Adrenal gland (tissue), 12 donors: ENCODE measurements around the gene EVC. TPM values are rescaled to one million over a fixed set of nuclear protein-coding genes. Genes with fewer than 3 reads are reported as not detected.

Experiments
- DNase-seq, 7 donors: peaks; one replicate each; pipeline ENCODE4 v3.0.0-alpha.2; 2019 to 2020
- H3K27ac ChIP-seq, 5 donors: fragments of 200-600 bp; sonication (generic) in 4 of 5; 1 replicate in 3 of 5; 2 replicates in 2 of 5; pipeline versions ENCODE4 v1.5.1 to v1.8.0; 2016 to 2020; ENCODE audit warnings: mild to moderate bottlenecking in 1 of 5
- H3K27me3 ChIP-seq: fragments of 200-600 bp; 2 replicates; pipeline ENCODE4 v1.8.0; 2021
- H3K36me3 ChIP-seq, 2 donors: fragments of 200-600 bp; replicated peaks in 1 of 2; 1 replicate in 1 of 2; 2 replicates in 1 of 2; pipeline versions ENCODE4 v1.5.1 to v1.8.0; 2018 to 2022
- H3K4me1 ChIP-seq, 2 donors: fragments of 200-600 bp; replicated peaks in 1 of 2; 1 replicate in 1 of 2; 2 replicates in 1 of 2; pipeline versions ENCODE4 v1.5.1 to v1.8.0; 2018 to 2021
- H3K4me3 ChIP-seq, 4 donors: fragments of 200-600 bp; sonication (generic) in 3 of 4; one replicate each; pipeline ENCODE4 v1.5.1; 2016 to 2018
- H3K9me3 ChIP-seq, 3 donors: fragments of 200-600 bp; sonication (generic) in 1 of 3; replicated peaks in 1 of 3; 1 replicate in 2 of 3; 2 replicates in 1 of 3; pipeline versions ENCODE4 v1.5.1 to v1.8.0; 2016 to 2021
- CTCF ChIP-seq, 6 experiments: fragments of 450-650 bp in 4 of 6; fragments of 200-600 bp in 2 of 6; sonication (generic) in 1 of 6; IDR thresholded peaks; 1 replicate in 5 of 6; 2 replicates in 1 of 6; pipeline versions ENCODE4 v1.5.1 to v1.8.0; 2016 to 2021; ENCODE audit warnings: antibody characterized with exemption in 6 of 6, mild to moderate bottlenecking in 2 of 6, moderate library complexity in 1 of 6
- POLR2A ChIP-seq, 2 donors: fragments of 450-650 bp; IDR thresholded peaks; one replicate each; pipeline ENCODE4 v1.6.1; 2017; ENCODE audit warnings: antibody characterized with exemption in 2 of 2, mild to moderate bottlenecking in 2 of 2, moderate library complexity in 1 of 2
- WGBS, 4 donors: extraction: QIAGEN DNeasy Blood & Tissue Kit in 2 of 4; methylation state at CpG; one replicate each; pipeline versions ENCODE4 v1.1.5 to v1.1.7; 2013 to 2017; 5-methylcytosine and 5-hydroxymethylcytosine counted together
- intact Hi-C, 2 donors: fragments of 100-400 bp; cut with DNase I; formaldehyde crosslinking; loops; one replicate each; pipeline versions ENCODE4 v1.14.1 to v1.15.0; 2022 to 2023
- polyA plus RNA-seq, 3 donors: library from polyadenylated mRNA; stranded (reverse); fragments of 200-250 nt in 2 of 3; fragments of 350-450 nt in 1 of 3; fragmentation: Illumina TruSeq in 1 of 3; extraction: RNeasy Lipid Tissue Mini Kit (QIAGEN cat#74804) in 1 of 3; gene quantifications; one replicate each; pipeline ENCODE4 v1.2.3, GENCODE V29; 2013 to 2014
- total RNA-seq, 9 donors: library from RNA; depleted of rRNA in 4 of 9; stranded (reverse); fragments of >200 nt in 4 of 9; fragments of 120-200 nt in 1 of 9; fragmentation: NEBNext Ultra II Directional in 1 of 9; extraction: Animal tissue kit (Norgen Biotek cat#: 25700) in 1 of 9; gene quantifications; one replicate each; pipeline versions ENCODE4 v1.1.0 to v1.2.4, GENCODE V29; 2013 to 2023
- donor health status: healthy with polysubstance abuse.
- donor health status: Bipolar disorder and iron deficiency.
- donor health status: DM: yes; HTN: yes; CAD: no.
- donor health status: DM: no; HTN: no; CAD: no.
- donor health status: DM: no; HTN: no; CAD: no.
- donor health status: DM: yes; HTN: yes; CAD: no.

EVC gene
- total and polyA plus RNA-seq, 12 donors: 1.0 to 23.7 (median 10.1) TPM

GRCh38 chr4:5839751-5840674 lies 129.0 kb downstream of the EVC start:
- H3K4me1 ChIP-seq: no peaks in the 10 kb centered on the region
- DNase-seq: peak in 4 of 7 donors; percentile 7 to 32 (median 29)
- intact Hi-C loops: no loop called here
- H3K27ac ChIP-seq: peak overlapping the region in 2 of 5 donors; percentile 22 to 44
- no peak for TF ChIP-seq POLR2A (IDR thresholded peaks at IDR 0.05)
- no peak for TF ChIP-seq CTCF (IDR thresholded peaks at IDR 0.05)
- no peaks in the 10 kb centered on the region for H3K36me3 ChIP-seq
- 68 to 76% (median 74%) methylated on average over 20 to 30 of the region's 30 CpGs for WGBS, 4 donors
- H3K9me3 ChIP-seq: no peaks in the 10 kb centered on the region
- H3K4me3 ChIP-seq: no peak overlapping the region
- H3K27me3 ChIP-seq: no peaks in the 10 kb centered on the region

DNA sequence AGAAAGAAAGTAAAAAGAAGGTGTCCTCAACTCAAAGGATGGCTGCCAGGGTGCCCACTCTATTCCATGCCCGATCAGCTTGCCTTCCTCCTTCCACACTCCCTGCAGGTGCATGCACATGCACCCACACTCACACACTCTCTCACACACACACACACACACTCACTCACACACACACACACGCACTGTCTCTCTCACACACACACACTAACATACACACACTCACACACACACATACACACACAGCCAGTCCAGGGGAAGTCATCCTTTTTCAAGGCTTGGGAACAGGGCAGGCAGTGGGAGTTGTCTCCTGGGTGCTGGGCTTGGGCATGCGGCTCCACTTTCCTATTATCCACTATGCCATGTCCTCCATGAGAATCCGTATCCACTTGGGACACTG lies 131.5 kb downstream of the EVC start:
- DNase-seq: no peak
- Histone ChIP-seq H3K4me3 (no peak overlapping the region), H3K27me3 (no peaks in the 10 kb centered on the region), H3K4me1 (no peaks in the 10 kb centered on the region), H3K36me3 (no peaks in the 10 kb centered on the region), H3K9me3 (no peaks in the 10 kb centered on the region), H3K27ac (no peak overlapping the region)
- no peak for TF ChIP-seq CTCF (IDR thresholded peaks at IDR 0.05)
- TF ChIP-seq POLR2A (IDR thresholded peaks at IDR 0.05): no peak
- intact Hi-C loops: no loop called here
- 86 to 95% (median 90%) methylated on average over 4 of the region's 4 CpGs for WGBS, 4 donors

DNA sequence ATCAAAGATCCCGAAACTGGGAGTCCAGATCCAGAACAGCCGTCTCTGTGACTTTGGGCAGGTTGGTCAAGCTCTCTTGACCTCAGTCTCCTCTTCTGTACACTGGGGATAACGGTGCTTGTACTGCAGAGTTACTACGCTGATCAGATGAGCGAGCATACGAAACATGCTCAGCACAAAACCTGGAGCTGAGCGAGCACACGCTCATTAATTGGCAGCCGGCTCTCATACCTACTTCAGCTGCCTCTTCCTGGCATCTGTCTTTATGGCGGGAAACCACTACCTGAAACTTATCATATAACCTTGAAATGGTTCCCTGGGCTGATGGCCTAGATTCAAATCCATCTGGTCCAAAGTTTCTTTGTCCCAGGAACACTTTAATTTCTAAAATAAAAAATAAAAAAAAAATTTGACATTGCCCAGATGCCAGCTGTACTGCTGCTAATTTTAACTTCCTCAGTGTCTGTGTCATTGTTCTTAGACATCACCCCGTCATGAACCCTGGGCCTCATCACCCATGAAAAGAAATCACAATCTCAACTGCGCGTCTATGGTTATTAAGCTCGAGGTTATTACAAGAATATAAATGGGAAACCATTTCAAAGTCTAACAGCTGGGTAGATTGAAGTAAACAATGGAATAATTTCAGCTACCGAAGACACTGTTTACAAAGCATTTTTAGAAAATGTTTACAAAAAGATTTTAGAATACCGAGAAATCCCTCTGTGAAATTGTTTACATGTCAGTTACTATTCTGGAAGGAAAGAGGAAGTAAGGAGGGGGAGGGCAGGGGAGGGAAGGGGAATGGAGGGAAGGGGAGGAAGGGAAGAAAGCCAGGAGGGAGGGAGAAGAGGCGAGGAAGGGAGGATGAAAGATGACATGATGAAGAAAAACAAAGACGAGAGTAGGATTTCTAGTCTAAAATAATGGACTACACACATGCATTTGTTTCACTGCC lies 132.9 kb downstream of the EVC start:
- intact Hi-C loops: no loop called here
- no peak overlapping the region for H3K27ac ChIP-seq
- 66 to 78% (median 72%) methylated on average over 14 to 18 of the region's 18 CpGs for WGBS, 4 donors

More for the DNA sequence above, 132.9 kb downstream of the EVC start:
- H3K27me3 ChIP-seq: no peaks in the 10 kb centered on the region
- no peaks in the 10 kb centered on the region for H3K36me3 ChIP-seq
- TF ChIP-seq POLR2A (IDR thresholded peaks at IDR 0.05) (no peak), CTCF (IDR thresholded peaks at IDR 0.05) (no peak)
- no peaks in the 10 kb centered on the region for H3K4me1 ChIP-seq
- no peaks in the 10 kb centered on the region for H3K9me3 ChIP-seq
- no peak for DNase-seq
- H3K4me3 ChIP-seq: no peak overlapping the region
